DND-41 (cell line): ENCODE data around the gene ENOPH1.
"Not testable (repeated sequence)": the region's sequence is repeated elsewhere in the genome, so short reads cannot be mapped to it uniquely, and the experiment has no call there.

Experiments used
- ATAC-seq: fragments of 200-7000 bp; cut with Tn5 transposase; 3 replicates; pipeline ENCODE4 v1.9.1; 2021; ENCODE audit warnings: low read depth; ENCODE audit not compliant: insufficient read depth
- DNase-seq: peaks from one replicate; pipeline ENCODE4 v3.0.0-alpha.2; 2020
- H2AFZ ChIP-seq: 2 replicates; pipeline ENCODE4 v1.6.0; 2012; ENCODE audit warnings: low read depth, low read length
- H3K27ac ChIP-seq: 2 replicates; pipeline ENCODE4 v1.5.1; 2012; ENCODE audit warnings: low read length, inconsistent platforms
- H3K27me3 ChIP-seq: fragments of 200-600 bp; sonication (generic); 2 replicates; pipeline ENCODE4 v1.6.0; 2012; ENCODE audit warnings: low read length, mild to moderate bottlenecking, inconsistent platforms; ENCODE audit not compliant: insufficient read depth, poor library complexity
- H3K36me3 ChIP-seq: 2 replicates; pipeline ENCODE4 v1.5.1; 2012; ENCODE audit warnings: low read length, inconsistent platforms; ENCODE audit not compliant: insufficient read depth
- H3K4me1 ChIP-seq: 2 replicates; pipeline ENCODE4 v1.5.1; 2012; ENCODE audit warnings: mild to moderate bottlenecking, low read length; ENCODE audit not compliant: insufficient read depth
- H3K4me2 ChIP-seq: 2 replicates; pipeline ENCODE4 v1.6.0; 2012; ENCODE audit warnings: mild to moderate bottlenecking, moderate library complexity, low read length, inconsistent platforms; ENCODE audit not compliant: insufficient read depth
- H3K4me3 ChIP-seq, 2 experiments: fragments of 200-600 bp in 1 of 2; shearing (Covaris generic) in 1 of 2; 2 replicates each; pipeline ENCODE4 v1.5.1; 2012 to 2016; ENCODE audit warnings: inconsistent platforms in 2 of 2, low read length in 2 of 2, mild to moderate bottlenecking in 2 of 2, low read depth in 1 of 2, moderate library complexity in 1 of 2
- H3K79me2 ChIP-seq: 2 replicates; pipeline ENCODE4 v1.6.0; 2012; ENCODE audit warnings: low read length, inconsistent platforms; ENCODE audit not compliant: insufficient read depth
- H3K9ac ChIP-seq: 2 replicates; pipeline ENCODE4 v1.6.0; 2012; ENCODE audit warnings: low read depth, mild to moderate bottlenecking, inconsistent platforms, low read length, moderate library complexity
- H3K9me3 ChIP-seq: 2 replicates; pipeline ENCODE4 v1.5.1; 2012; ENCODE audit warnings: low read length, moderate library complexity, mild to moderate bottlenecking, inconsistent platforms; ENCODE audit not compliant: insufficient read depth, severe bottlenecking
- H4K20me1 ChIP-seq: 2 replicates; pipeline ENCODE4 v1.6.0; 2012; ENCODE audit warnings: low read length; ENCODE audit not compliant: insufficient read depth
- CTCF ChIP-seq: IDR thresholded peaks from 2 replicates; pipeline ENCODE4 v1.5.1; 2012; ENCODE audit warnings: borderline replicate concordance, low read length, moderate library complexity, mild to moderate bottlenecking; ENCODE audit not compliant: poor library complexity, severe bottlenecking; ENCODE audit errors: extremely low read depth
- EZH2 ChIP-seq: IDR thresholded peaks from 3 replicates; pipeline ENCODE4 v1.6.1; 2012; ENCODE audit warnings: borderline replicate concordance, low read depth, mild to moderate bottlenecking, moderate library complexity, low read length, inconsistent platforms; ENCODE audit not compliant: severe bottlenecking

The ENOPH1 gene

GRCh38 chr4:82381661-82382296 lies 48.6 kb upstream of the ENOPH1 start:
- Histone ChIP-seq H3K27me3 (no peaks in the 10 kb centered on the region), H3K9me3 (peaks cover 11% of the 10 kb centered on the region)
- DNase-seq: no peak

GRCh38 chr4:82382751-82383150 lies 47.6 kb upstream of the ENOPH1 start:
- H3K79me2 ChIP-seq: no peaks in the 10 kb centered on the region
- no peak overlapping the region for H3K27ac ChIP-seq
- no peak overlapping the region for H3K4me2 ChIP-seq
- H3K36me3 ChIP-seq: no peaks in the 10 kb centered on the region; the same call in 1 of the 2 replicates
- H3K4me3 ChIP-seq: no peak overlapping the region
- H3K4me1 ChIP-seq: no peaks in the 10 kb centered on the region
- H3K9ac ChIP-seq: no peak overlapping the region
- no peaks in the 10 kb centered on the region for H4K20me1 ChIP-seq
- peaks cover 11% of the 10 kb centered on the region for H3K9me3 ChIP-seq
- no peak for TF ChIP-seq EZH2
- TF ChIP-seq CTCF: no peak
- DNase-seq (no peak), ATAC-seq (no peak)
- no peaks in the 10 kb centered on the region for H3K27me3 ChIP-seq
- no peak overlapping the region for H2AFZ ChIP-seq

More at GRCh38 chr4:82381661-82382296, 48.6 kb upstream of the ENOPH1 start:
- Histone ChIP-seq H3K9ac (no peak overlapping the region), H3K79me2 (peaks cover 7% of the 10 kb centered on the region), H4K20me1 (no peaks in the 10 kb centered on the region), H3K4me2 (no peak overlapping the region), H2AFZ (no peak overlapping the region), H3K4me3 (no peak overlapping the region), H3K36me3 (no peaks in the 10 kb centered on the region; the same call in 1 of the 2 replicates), H3K27ac (no peak overlapping the region), H3K4me1 (no peaks in the 10 kb centered on the region)
- TF ChIP-seq CTCF: no peak
- TF ChIP-seq EZH2: no peak
- ATAC-seq: no peak

DNA sequence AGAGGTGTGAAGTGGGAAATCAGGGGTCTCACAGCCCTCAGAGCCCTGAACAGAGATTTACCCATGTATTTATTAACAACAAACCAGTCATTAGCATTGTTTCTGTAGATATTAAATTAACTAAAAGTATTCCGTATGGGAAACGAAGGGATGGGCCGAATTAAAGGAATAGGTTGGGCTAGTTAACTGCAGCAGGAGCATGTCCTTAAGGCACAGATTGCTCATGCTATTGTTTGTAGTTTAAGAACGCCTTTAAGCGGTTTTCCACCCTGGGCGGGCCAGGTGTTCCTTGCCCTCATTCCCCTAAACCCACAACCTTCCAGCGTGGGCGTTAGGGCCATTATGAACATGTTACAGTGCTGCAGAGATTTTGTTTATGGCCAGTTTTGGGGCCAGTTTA lies 44.1 kb upstream of the ENOPH1 start:
- ATAC-seq, H3K27ac ChIP-seq, H3K4me2 ChIP-seq, H3K79me2 ChIP-seq, H3K27me3 ChIP-seq, H3K9me3 ChIP-seq, H3K4me1 ChIP-seq, H4K20me1 ChIP-seq, H2AFZ ChIP-seq, DNase-seq, H3K4me3 ChIP-seq, H3K36me3 ChIP-seq, H3K9ac ChIP-seq: not testable (repeated sequence)

- H4K20me1 ChIP-seq: no peaks in the 10 kb centered on the region
- H3K36me3 ChIP-seq: no peaks in the 10 kb centered on the region
- H3K9ac ChIP-seq: no peak overlapping the region
- no peak overlapping the region for H3K4me2 ChIP-seq
- DNase-seq: no peak
- H2AFZ ChIP-seq: no peak overlapping the region
- H3K27ac ChIP-seq: no peak overlapping the region
- H3K4me1 ChIP-seq: no peaks in the 10 kb centered on the region
- no peaks in the 10 kb centered on the region for H3K27me3 ChIP-seq
- TF ChIP-seq EZH2 (no peak), CTCF (no peak)
- no peak for ATAC-seq
- H3K4me3 ChIP-seq: no peak overlapping the region
- H3K9me3 ChIP-seq: peaks cover 3% of the 10 kb centered on the region
- no peaks in the 10 kb centered on the region for H3K79me2 ChIP-seq
Measured at GRCh38 chr4:82388405-82388804, 42.0 kb upstream of the ENOPH1 start.

GRCh38 chr4:82390061-82390460 lies 40.3 kb upstream of the ENOPH1 start:
- H3K4me1 ChIP-seq, H3K27me3 ChIP-seq, H3K9ac ChIP-seq, H3K36me3 ChIP-seq, H3K27ac ChIP-seq, H3K4me3 ChIP-seq, H2AFZ ChIP-seq, ATAC-seq, DNase-seq, H3K79me2 ChIP-seq, H3K9me3 ChIP-seq, H4K20me1 ChIP-seq, H3K4me2 ChIP-seq: not testable (repeated sequence)
